MCF 10A (cell line): ENCODE measurements around the gene SH3BP2. TPM values are rescaled to one million over a fixed set of nuclear protein-coding genes. Genes with fewer than 3 reads are reported as not detected.

Experiments
- BruUV-seq: library from RNA; stranded (reverse); fragments of 400-500 nt; replicated peaks from 2 replicates; lab custom pipeline; 2021; lab: Mats Ljungman, UMichigan
- CTCF ChIA-PET: fragments of 300-600 bp; sonication (Branson Sonifier 250); formaldehyde crosslinking; extraction: SDS; loops from one replicate; lab custom pipeline; 2021; ENCODE audit warnings: antibody characterized with exemption, inconsistent platforms; lab: Yijun Ruan, JAX
- POLR2A ChIA-PET: fragments of 300-600, 350-650 bp; sonication (Branson Sonifier 250); formaldehyde crosslinking; extraction: SDS; loops from one replicate; lab custom pipeline; 2020; ENCODE audit warnings: antibody characterized with exemption, inconsistent platforms; lab: Yijun Ruan, JAX
- DNase-seq: peaks from one replicate; pipeline ENCODE4 v3.0.0-alpha.2; 2018; ENCODE audit not compliant: unreplicated experiment
- H3K27ac Mint-ChIP-seq: one replicate; pipeline ENCODE4 v1.8.0; 2022; ENCODE audit warnings: mild to moderate bottlenecking, low read depth, mixed read lengths; ENCODE audit not compliant: unreplicated experiment
- H3K27me3 Mint-ChIP-seq: one replicate; pipeline ENCODE4 v1.8.0; 2022; ENCODE audit warnings: mixed read lengths; ENCODE audit not compliant: insufficient read depth, unreplicated experiment
- H3K36me3 Mint-ChIP-seq: one replicate; pipeline ENCODE4 v1.8.0; 2022; ENCODE audit warnings: mild to moderate bottlenecking, moderate library complexity, mixed read lengths; ENCODE audit not compliant: insufficient read depth, unreplicated experiment
- H3K4me1 Mint-ChIP-seq: one replicate; pipeline ENCODE4 v1.8.0; 2022; ENCODE audit warnings: mixed read lengths; ENCODE audit not compliant: insufficient read depth, unreplicated experiment
- H3K4me3 Mint-ChIP-seq: one replicate; pipeline ENCODE4 v1.8.0; 2022; ENCODE audit warnings: mild to moderate bottlenecking, moderate library complexity, mixed read lengths; ENCODE audit not compliant: unreplicated experiment
- H3K9me3 Mint-ChIP-seq: one replicate; pipeline ENCODE4 v1.8.0; 2022; ENCODE audit warnings: mixed read lengths; ENCODE audit not compliant: unreplicated experiment
- CTCF ChIP-seq: fragments of 200-600 bp; IDR thresholded peaks from one replicate; pipeline ENCODE4 v1.8.0; 2022; ENCODE audit warnings: antibody characterized with exemption, mild to moderate bottlenecking; ENCODE audit not compliant: unreplicated experiment
- intact Hi-C: fragments of 100-400 bp; cut with micrococcal nuclease; formaldehyde crosslinking; loops from 2 replicates; pipeline ENCODE4 v1.14.1; 2022
- total RNA-seq: library from RNA; stranded (reverse); gene quantifications from 2 replicates; pipeline ENCODE4 v1.2.3, GENCODE V29; 2022

SH3BP2 gene
- total RNA-seq, 1 experiment from 2014 or later = 57.9 TPM

- no peak for TF ChIP-seq CTCF
- Mint-ChIP-seq H3K27ac (no peak overlapping the region), H3K4me3 (no peak overlapping the region), H3K27me3 (no peaks in the 10 kb centered on the region), H3K36me3 (peaks cover 14% of the 10 kb centered on the region), H3K4me1 (no peaks in the 10 kb centered on the region), H3K9me3 (no peaks in the 10 kb centered on the region)
- no peak for DNase-seq
- BruUV-seq = no TSS peak
- POLR2A ChIA-PET = no interaction called here
- intact Hi-C loops = no loop called here
- CTCF ChIA-PET = interaction anchor here (1.0 kb wide), 1 partner anchor 73 kb away, joined by 3 read pairs; no protein-coding TSS in a partner anchor
These were observed 45.1 kb downstream of the SH3BP2 start for GRCh38 chr4:2837904-2838496.

GRCh38 chr4:2839060-2839459, 46.2 kb downstream of the SH3BP2 start:
- Mint-ChIP-seq H3K36me3 (peaks cover 14% of the 10 kb centered on the region), H3K4me1 (no peaks in the 10 kb centered on the region), H3K4me3 (no peak overlapping the region), H3K9me3 (no peaks in the 10 kb centered on the region), H3K27me3 (no peaks in the 10 kb centered on the region), H3K27ac (no peak overlapping the region)
- CTCF ChIA-PET = interaction anchor here (0.7 kb wide), 1 partner anchor 33 kb away, joined by 3 read pairs; no protein-coding TSS in a partner anchor
- POLR2A ChIA-PET = interaction anchor here (0.7 to 1.1 kb wide), 2 partner anchors 98 to 223 kb away, joined by 3 read pairs; no protein-coding TSS in a partner anchor
- BruUV-seq = no TSS peak
- DNase-seq = no peak
- intact Hi-C loops = no loop called here
- no peak for TF ChIP-seq CTCF

- peak overlapping the region; percentile 88 for H3K4me3 Mint-ChIP-seq
- CTCF ChIA-PET = no interaction called here
- intact Hi-C loops = loop anchor here (5.0 kb wide), 1 partner anchor 95 kb away; no protein-coding TSS in a partner anchor
- peaks cover 17% of the 10 kb centered on the region for H3K4me1 Mint-ChIP-seq
- no peaks in the 10 kb centered on the region for H3K9me3 Mint-ChIP-seq
- POLR2A ChIA-PET = interaction anchor here (0.8 to 3.8 kb wide), 8 partner anchors 8 to 93 kb away, joined by 3 to 18 read pairs (median 4); no protein-coding TSS in a partner anchor
- peak overlapping the region; percentile 95 for H3K27ac Mint-ChIP-seq
- TF ChIP-seq CTCF = no peak
- no peak for DNase-seq
- H3K27me3 Mint-ChIP-seq = no peaks in the 10 kb centered on the region
- TSS peak; percentile 73 for BruUV-seq
- H3K36me3 Mint-ChIP-seq = peaks cover 5% of the 10 kb centered on the region
These were observed 49.9 kb downstream of the SH3BP2 start for GRCh38 chr4:2842687-2843262.

GRCh38 chr4:2843263-2843940, 50.5 kb downstream of the SH3BP2 start, which contains the start of gene ADD1:
Gene ADD1 (plus strand): TSS chr4:2843844. CDS start chr4:2875916, 32,072 bp downstream.
- Mint-ChIP-seq H3K4me1 (peaks cover 19% of the 10 kb centered on the region), H3K36me3 (peaks cover 5% of the 10 kb centered on the region), H3K27me3 (no peaks in the 10 kb centered on the region), H3K9me3 (no peaks in the 10 kb centered on the region), H3K4me3 (peak within 1 kb of the TSS; percentile 88), H3K27ac (peak within 1 kb of the TSS; percentile 95)
- intact Hi-C loops = loop anchor here (5.0 kb wide), 1 partner anchor 94 kb away; no protein-coding TSS in a partner anchor
- peak; percentile 83 for DNase-seq
- ChIA-PET POLR2A (interaction anchor here (0.8 to 3.8 kb wide), 8 partner anchors 9 to 93 kb away, joined by 3 to 18 read pairs (median 4); no protein-coding TSS in a partner anchor), CTCF (no interaction called here)
- no peak for TF ChIP-seq CTCF
- no TSS peak for BruUV-seq
